ENCODE measurements around the gene DNMT3A.

DNA sequence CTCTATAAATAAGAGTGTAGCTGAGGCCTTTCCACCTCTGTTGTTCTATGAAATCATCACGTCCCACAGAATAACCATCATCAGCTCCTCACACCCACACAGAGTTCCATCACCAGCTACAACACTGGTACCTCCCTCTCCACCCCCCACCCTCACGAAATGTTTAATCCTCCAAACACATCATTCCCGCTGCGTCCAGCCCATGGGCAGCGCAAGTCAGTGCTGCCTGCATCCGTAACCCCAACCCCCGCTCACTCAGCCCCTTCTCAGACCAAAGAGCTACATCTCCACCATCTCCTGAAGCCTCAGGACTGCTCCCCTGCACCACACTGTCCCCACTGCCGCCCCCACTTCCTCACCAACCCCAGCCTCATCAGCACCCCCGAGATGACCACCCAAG, 19.4 kb downstream of the DNMT3A start:
- TF ChIP-seq, protein P1, sequence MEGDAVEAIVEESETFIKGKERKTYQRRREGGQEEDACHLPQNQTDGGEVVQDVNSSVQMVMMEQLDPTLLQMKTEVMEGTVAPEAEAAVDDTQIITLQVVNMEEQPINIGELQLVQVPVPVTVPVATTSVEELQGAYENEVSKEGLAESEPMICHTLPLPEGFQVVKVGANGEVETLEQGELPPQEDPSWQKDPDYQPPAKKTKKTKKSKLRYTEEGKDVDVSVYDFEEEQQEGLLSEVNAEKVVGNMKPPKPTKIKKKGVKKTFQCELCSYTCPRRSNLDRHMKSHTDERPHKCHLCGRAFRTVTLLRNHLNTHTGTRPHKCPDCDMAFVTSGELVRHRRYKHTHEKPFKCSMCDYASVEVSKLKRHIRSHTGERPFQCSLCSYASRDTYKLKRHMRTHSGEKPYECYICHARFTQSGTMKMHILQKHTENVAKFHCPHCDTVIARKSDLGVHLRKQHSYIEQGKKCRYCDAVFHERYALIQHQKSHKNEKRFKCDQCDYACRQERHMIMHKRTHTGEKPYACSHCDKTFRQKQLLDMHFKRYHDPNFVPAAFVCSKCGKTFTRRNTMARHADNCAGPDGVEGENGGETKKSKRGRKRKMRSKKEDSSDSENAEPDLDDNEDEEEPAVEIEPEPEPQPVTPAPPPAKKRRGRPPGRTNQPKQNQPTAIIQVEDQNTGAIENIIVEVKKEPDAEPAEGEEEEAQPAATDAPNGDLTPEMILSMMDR (conservative IDR thresholded peaks at IDR 0.05) = no peak
- no peak for TF ChIP-seq ZFX (IDR thresholded peaks at IDR 0.05)

Data from C4-2B (cell line).